ENCODE measurements around the gene HOXA5.
A peak's percentile ranks its signal among the peaks of the same experiment; 100 is the strongest.

Gene HOXA5

DNA sequence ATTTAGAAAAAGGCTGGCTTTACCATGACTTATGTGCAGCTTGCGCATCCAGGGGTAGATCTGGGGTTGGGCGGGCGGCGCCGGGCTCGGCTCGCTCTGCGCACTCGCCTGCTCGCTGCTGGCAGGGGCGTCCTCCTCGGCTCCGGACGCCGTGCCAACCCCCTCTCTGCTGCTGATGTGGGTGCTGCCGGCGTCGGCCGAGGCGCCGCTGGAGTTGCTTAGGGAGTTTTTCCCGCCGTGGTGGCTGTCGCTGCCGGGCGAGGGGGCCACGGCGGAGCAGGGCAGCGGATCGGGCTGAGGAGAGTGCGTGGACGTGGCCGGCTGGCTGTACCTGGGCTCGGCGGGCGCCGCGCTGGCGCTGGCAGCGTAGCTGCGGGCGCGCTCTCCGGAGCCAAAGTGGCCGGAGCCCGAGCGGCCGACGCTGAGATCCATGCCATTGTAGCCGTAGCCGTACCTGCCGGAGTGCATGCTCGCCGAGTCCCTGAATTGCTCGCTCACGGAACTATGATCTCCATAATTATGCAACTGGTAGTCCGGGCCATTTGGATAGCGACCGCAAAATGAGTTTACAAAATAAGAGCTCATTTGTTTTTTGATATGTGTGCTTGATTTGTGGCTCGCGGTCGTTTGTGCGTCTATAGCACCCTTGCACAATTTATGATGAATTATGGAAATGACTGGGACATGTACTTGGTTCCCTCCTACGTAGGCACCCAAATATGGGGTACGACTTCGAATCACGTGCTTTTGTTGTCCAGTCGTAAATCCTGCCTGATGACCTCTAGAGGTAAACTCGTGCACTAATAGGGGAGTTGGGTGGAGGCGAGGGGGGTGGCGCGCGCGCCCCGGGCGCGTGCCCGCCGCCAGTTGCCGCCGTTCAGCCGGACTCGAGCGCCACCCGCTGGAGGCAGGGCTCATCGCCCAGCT lies at the start of gene HOXA5:
Gene HOXA5, minus strand, starts transcription at position 659 of the 927 bp plus-strand sequence. Its CDS starts 74 bp downstream, at position 585.
- peak; percentile 81 for DNase-seq

DNA sequence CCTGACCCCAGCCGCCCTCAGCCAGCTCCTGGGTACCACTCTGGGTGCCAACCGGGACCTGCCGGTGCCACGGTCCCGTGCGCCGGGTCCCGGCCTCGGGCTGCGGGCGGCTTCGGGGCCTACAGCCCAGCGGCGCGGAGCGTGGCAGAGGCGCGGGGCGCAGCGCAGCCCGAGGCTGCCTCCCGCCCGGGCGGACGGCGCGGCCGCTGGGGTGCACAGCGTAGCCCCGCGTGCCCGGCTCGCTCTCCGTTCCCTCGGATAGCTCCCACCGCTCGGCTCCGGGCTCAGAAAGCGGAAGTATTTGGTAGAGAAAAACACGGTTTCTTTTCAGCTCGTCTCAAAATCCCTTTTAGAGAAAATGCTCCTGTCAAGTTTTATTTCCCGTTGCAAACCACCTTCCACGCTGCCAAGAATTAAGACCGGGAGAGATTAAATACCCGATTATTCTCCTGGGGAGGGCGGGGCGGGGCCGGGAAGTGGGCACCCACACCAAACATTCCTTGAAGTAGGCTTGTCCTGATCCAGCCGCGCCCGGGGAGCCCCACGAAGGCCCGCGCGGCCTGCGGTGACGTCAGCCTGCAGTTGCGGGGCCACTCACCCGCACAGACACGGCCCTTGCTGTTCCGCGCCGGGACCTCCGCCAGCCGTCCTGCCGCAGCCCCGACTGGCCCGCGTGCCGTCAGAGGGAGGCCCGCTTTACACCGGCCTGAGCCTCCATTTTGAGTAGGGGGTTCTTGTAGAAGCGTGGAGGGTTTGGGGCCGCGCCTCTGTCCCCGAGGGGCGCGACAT lies 49.3 kb upstream of the HOXA5 start:
- peak; percentile 53 for DNase-seq

DNA sequence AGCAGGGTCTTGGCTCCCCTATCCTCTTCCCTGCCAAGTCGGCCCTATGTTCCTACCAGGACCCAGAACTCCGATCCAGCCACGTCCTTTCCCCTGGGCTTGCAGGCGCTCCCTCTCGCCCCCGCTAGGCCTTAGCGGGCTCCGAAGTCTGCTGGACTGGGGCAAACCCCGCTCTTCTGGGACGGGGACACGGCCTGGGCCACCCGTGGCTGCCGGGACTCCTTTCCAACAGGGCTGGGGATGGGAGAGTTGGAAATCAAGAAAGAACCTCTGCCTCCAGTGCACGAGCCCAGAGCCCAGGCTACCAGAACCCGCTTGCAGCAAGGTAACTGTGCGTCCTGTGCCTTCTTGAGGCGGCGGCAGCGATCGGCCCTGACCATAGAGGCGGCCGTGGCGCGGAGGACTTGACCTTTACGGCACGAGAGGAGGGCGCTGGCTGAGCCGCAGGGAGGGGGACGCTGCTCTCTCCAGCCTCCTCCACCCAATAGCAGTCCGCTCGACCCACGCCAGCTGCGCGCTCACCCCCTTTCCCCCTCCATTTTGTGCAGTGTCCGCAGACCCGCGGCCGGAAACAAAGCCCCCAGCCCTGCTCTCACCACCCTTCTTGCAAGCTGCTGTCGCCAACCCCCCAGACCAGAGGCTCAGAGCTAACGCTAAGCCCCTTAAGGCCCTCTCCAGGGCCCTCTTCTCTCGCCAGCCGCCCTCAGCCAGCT lies 48.5 kb upstream of the HOXA5 start:
- peak; percentile 66 for DNase-seq

DNA sequence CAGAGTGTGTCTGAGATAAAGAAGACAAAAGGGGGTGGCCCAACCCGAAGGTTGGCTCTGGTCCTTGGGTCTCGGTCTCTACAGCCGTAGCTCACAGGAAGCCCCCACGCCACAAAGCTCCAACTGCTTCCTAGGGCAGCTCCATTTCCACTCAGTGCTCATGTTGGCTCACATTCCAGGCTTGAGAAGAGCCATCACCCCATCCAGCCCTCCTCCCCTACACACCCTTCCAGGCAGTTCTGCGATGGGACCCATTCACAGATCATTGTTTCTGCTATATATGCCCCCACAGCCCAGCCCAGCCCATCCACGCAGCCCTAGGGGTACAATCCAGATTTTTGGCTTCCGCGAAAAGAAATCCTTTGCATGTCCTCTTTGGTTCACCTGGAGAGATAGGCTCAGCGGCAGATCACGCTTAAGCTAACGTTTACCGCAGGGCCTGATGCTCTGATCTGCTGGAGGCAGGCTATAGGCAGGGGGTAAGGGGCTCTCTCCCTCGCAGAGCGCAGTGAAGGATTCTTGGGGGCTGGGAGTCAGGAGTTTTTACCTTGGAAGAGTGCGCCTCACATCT lies 47.8 kb upstream of the HOXA5 start:
- DNase-seq = no peak

DNA sequence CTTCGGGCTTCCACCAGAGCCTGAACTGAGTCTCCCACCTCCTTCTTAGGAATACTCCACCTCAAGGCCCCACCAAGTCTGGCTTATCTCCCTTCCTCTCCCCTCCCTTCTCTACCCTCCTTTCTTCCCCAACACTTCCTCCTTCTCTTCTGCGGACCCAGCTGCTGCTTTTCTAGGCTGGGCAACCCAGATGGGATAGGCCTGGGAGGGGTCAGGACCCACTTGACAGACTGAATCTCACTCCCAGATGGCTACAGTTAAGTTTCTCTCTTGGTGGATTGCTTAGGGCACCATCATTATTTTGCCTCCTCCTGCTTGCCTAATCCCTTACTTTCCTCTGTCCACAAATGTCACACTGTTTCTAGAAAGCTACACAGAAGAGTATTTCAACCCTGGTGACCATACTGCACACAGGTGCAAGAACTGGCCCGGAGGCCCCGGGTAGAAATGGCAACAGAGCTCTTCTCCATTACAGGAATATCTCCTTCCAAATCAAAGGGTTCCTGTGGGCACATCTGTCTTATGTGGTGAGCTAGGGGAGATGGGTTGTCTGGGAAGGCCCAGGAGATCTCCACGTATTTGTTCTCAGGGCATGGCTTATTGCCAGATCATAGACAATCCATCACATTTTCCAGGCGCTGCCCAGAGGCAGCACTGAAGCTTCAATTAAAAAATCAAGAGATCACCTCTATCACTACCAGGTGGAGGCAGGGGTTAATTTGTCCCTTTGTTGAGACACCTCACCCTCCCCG lies 46.7 kb upstream of the HOXA5 start:
- no peak for DNase-seq

DNA sequence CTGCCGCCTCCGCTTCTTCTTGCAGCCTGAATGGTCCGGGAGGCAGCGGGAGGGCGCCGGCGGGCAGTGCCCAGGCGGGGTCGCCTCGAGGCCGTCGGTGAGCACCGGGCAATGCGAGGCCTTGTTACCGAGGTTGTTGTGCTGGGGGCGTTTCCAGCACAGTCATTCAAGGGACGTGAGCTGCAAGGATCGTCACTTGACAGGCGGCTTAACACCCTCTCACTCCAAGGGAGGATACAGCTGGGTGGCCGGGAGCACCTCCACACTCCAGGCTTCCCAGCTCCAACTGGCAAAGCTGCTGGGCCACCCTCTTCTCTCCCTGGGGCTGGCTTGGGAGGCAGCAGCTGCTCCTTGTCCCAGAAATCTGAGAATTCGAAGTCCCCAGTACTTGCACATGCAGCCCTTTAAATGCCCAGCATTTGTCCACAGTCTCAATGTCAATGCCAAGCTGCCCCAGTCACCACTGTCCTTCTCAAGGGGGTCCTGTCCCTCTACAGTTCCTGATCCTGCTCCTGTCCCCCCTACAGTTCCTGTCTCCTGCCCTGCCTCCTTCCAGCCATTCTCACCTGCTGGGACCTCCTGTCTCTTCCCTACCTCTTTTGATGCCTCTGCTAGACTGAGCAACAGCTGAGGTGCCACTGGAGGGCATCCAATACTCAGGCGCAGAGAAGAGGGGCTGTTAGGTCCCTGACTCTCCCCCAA lies 46.0 kb upstream of the HOXA5 start:
- peak; percentile 66 for DNase-seq

DNA sequence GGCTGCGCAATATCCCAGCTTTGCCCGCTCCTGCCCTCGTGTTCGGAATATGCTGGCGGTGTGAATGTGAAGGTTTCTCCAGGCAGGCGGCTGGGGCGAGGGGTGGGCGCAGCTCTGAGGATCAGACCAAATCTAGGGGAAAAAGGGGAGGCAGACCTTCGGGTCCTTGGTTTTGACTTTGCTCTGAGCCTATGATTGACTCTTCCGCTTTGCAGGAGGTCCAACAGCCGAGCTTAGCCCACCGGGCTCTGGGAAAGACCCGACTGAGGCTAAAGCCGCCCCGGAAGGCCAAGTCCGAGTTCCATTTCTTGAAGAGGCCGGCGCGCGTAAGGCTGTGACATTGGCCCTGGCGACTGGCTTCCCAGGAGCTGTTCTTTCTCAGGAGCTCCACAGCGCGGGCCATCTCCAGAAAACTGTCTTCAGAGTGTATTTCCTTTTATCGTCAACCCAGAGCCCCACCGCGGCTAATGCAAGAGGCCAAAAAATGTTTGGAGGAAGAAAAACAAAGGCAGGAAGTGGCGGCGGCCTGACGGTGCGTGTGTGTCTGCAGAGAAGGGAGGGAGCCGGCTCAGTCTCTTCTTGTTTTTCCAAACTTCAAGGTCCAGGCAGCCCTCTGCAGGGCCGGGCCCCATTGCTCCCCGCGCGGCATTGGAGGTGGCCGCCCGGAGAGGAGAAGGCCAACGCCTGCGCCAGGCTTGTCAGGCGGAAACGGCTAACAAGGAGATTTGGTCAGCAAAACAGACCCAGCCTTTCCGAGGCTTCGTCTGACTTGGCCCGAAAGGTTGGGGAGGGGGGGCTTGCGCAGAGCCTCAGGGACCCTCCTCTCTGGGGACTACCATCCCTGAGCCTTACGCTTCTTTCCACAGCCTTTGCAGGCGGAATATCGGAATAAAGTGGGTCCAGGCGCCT lies 45.2 kb upstream of the HOXA5 start:
- DNase-seq = peak; percentile 66

DNA sequence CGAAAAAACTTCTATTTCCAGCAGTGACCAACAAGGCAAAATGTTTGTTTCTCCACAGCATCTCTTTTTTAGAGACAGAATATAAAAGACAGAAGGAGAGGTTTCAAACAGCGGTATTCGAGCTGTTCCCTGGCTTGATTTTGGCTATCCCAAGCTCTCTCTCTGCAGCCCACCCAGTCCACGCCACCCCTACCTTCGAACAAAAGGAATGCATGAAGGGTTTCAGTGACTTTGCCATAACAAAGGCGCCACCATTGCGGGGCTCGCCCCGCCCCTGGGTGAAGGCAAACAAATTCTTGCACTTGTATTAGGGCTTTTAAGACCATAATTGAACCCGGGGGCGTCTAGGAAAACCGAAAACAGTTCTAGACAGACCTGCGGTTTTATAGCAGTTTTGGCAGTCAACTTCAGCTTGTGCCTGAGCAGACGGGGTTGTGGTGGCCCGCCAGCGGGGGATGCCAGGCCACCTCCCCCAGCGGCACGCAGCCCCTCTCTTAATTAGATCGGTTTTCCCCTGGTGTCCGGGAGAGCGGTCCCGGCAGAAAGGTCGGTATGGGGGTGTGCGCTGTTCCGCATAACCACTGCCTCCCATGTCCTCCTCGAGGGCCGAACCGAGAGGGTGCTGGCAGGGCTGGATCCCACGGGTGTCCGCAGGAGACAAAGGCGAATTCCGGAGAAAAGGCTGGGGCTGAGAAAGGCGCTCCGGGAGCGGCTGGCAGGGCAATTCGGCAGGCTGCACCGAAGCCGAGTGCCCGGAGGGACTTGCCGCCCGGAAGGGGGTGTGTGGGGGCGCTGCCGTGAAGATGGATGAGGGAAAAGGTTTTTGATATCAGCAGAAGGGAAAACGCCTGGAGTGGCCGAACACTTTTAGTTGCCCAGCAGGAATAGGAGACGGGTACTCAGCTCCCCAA lies 44.2 kb upstream of the HOXA5 start:
- DNase-seq = peak; percentile 64

DNA sequence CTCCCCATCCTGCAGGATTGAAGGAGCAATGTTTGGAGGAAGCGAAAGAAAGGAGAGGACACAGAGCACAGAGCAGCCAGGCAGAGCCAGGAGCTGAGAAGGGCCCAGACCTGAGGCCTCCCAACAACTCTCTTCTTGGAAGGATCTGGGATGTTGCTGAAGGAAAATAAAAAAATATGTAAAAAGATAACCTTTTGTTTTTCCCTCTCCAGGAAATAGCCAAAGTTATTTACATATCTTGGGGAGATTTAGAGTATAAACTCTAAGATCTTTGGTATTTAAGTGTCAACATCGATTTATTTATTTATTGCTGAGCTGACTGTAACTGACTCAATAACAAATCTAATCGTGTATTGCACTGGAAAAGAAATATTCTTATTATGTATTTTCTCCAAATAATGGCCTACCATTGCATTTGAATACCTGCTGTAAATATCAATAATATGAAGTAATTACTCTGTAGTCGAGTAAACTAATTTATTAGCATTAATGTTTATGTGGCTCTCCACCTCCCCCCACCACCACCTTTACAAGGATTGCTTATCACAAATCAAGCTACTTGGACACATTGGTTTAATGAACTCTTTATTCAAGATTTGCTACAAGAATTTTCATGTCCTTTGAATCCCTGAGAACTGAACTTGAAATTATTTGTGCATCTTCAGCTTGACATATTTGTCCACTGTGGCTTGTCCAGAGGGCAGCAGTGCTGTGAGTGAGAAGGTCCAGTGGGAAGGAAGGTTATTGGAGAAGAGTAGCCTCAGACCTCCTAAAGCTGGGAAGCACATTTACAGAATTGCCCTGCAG lies 43.4 kb upstream of the HOXA5 start:
- DNase-seq = peak; percentile 43

DNA sequence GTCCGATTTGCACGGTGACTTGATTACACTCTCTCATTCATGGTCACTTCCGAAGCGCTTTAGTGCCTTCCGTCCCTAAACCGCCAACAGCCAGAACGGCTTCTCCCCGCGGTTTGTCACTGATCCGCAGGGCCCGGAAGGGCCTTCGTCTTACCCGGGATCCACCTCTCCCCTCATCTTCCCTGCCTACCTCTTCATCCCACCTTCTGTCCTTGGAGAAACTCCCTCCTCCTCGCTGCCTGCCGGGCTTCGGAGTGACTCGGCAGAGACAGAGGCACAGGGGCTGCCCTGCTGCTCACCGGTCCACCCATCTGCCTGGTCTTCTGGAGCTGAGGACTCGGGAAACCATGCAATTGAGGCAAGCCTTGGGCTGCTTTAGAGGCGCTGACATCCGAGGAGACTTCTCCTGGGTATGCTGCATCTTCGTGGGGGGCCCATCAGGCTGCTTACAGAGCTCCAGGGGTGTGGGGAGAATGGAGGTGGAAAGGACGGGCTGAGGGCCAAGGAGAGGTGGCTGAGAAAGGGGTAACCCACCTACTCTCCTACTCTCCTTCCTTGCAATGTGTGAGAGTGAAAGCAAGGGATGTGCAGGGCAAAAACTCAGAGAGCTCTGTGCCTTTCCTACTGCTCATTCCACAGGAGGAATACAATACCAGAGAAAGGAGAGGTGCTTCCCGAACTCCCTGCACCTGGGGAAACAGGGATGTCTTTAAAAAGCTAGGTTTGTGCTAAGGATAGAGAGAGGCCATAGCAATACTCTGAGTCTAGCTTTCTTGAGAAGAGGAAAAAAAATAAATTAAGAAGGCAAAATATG lies 42.6 kb upstream of the HOXA5 start:
- peak; percentile 62 for DNase-seq

DNA sequence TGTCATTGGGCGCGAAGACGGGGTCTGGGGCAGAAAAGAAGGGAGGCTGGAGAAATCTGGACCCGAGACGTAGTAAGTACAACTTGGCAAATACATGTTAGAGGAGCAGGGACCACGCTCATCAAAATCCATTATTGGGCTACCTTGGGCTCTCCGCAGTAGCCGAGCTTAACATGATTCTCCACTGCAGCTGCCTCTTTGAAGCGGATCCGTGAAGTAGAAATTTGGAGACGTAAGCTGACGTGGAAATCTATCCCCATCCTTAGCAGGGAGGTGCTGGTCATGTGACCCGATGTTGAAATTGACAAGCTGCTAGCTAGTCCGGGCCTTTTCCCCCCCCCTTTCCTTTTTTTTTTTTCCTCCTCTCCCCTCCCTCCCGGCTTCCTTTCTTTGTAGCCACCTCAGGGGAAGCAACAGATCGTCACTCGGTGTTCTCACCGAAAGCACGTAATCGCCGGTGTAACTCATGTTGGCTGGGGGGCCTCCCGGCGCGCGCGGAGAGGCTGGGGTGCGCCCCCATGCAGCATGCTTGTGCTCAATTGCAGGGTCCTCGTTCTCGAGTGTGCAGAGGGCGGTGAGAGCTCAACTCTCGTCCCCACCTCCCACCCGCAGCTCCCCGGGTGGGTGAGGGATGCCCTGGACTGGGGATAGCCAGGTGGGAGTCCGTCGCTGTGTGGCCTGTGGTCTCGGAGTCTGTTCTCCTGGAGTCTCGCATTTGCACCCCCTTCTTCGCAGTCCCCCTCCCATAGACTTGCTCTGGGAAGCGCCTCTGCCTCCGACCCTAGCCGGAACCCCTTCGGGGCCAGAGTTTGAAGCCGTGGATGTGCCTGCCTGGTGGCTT lies 41.8 kb upstream of the HOXA5 start, which contains the start of gene HOXA11:
Gene HOXA11, minus strand, starts transcription at position 220 of the 841 bp plus-strand sequence. Its CDS starts 88 bp downstream, at position 132.
- peak; percentile 57 for DNase-seq

DNA sequence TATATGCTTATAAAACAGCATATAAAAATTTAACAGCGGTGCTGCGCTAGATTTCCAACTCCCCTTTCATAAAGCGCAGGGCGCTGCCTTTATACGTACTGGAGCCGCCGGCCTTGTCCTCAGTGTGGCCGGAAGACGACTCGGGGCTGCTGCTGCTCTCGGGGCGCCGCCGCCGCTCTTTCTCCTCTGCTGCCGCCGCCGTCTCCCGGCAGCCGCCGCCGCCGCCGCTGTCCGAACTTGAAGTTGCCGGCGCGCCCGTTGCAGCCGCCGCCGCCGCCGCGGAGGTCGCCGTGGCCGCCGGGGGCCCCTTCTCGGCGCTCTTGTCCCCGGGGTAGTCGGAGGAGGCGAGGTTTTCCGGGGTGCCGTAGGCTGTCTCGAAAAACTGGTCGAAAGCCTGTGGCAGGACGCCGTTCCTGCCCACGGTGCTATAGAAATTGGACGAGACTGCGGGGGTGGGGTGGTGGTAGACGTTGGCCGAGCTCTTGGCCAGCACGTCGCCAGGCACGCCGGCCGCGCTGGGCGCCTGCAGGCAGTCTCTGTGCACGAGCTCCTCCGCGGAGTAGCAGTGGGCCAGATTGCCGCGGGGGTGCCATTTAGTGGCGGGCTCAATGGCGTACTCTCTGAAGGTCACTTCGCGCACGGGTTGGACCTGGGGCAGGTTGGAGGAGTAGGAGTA lies 41.0 kb upstream of the HOXA5 start:
- DNase-seq = peak; percentile 68

DNA sequence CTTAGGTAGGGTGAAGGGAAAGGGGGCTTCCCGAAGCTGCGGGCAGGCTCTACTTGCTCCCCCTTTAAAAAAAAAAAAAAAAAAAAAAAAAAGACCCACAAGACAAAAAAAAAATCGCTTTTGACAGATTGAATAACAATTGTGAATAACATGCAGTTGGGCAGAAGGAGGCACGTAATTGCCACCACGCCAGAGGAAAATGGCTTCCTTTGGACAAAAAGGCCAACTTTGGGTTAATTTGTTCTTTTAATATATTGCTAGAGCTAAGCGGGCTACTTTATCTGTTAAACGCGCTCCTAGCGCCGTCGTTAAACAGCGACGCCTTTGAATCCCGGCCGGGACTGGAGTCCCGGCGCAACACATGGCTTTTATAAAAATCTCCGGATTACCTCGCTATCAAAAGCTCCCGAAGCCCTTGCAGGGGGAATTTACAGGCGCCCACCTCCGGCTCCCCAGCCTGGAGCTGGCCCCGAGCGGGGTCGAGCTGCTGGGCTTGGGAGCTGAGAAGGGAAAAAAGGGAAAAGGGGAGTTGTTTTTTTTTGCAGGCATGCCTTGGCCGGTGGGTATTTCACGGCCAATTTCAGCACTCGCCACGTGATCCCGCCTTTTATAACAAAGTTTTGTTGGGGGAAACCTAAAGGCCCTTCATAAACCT lies 40.3 kb upstream of the HOXA5 start:
- DNase-seq = peak; percentile 76

DNA sequence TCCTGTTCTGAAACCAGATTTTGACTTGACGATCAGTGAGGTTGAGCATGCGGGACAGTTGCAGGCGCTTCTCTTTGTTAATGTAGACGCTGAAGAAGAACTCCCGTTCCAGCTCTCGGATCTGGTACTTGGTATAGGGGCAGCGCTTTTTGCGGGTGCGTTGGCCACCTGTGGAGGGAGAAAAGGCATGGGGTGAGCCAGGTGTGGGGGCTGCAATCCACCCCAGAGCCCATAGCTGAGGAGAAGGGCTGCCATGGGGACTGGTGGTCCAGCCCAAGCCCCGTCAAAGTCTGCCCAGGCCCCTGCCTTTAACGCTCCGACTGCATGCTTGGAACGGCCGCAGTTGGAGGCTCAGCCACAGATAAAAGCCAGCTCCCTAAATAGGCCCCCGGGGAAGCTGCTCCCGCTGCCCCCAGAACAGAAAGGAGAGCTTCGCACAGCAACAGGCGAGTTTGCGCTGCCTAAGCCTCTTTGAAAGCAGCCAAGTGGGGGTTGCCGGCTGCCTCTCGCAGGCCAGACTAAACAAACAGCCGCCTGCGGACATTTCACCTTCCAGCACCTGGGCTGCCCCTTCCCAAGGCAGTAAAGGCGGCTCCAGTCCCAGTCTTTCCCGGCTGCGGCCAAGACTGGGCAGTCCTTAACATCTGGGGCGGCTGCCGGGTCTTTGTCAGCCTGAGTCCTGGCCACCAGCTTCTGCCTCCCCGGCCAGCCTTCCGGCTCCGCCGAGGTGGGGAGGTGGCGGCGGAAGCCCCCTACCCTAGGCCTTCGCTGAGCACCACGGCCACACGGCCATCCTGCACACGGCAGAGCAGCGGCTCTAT lies 39.6 kb upstream of the HOXA5 start:
- DNase-seq = peak; percentile 53

Measured in retina (tissue), 1 donor.